WI38 (cell line): ENCODE measurements around the gene KRT33A.

ENCODE experiments used
- H3K4me3 ChIP-seq: 2 replicates; pipeline ENCODE4 v1.5.1; 2011; ENCODE audit warnings: low read depth, mild to moderate bottlenecking, control low read depth, low read length
- TF ChIP-seq, protein P1 (sequence below): IDR thresholded peaks from 2 replicates; pipeline ENCODE4 v1.5.1; 2012; ENCODE audit warnings: low read depth, mild to moderate bottlenecking, control low read depth, low read length

Gene KRT33A

GRCh38 chr17:41333836-41334235 lies 16.8 kb downstream of the KRT33A start:
- H3K4me3 ChIP-seq: no peak overlapping the region
- TF ChIP-seq, protein P1, sequence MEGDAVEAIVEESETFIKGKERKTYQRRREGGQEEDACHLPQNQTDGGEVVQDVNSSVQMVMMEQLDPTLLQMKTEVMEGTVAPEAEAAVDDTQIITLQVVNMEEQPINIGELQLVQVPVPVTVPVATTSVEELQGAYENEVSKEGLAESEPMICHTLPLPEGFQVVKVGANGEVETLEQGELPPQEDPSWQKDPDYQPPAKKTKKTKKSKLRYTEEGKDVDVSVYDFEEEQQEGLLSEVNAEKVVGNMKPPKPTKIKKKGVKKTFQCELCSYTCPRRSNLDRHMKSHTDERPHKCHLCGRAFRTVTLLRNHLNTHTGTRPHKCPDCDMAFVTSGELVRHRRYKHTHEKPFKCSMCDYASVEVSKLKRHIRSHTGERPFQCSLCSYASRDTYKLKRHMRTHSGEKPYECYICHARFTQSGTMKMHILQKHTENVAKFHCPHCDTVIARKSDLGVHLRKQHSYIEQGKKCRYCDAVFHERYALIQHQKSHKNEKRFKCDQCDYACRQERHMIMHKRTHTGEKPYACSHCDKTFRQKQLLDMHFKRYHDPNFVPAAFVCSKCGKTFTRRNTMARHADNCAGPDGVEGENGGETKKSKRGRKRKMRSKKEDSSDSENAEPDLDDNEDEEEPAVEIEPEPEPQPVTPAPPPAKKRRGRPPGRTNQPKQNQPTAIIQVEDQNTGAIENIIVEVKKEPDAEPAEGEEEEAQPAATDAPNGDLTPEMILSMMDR: no peak

DNA sequence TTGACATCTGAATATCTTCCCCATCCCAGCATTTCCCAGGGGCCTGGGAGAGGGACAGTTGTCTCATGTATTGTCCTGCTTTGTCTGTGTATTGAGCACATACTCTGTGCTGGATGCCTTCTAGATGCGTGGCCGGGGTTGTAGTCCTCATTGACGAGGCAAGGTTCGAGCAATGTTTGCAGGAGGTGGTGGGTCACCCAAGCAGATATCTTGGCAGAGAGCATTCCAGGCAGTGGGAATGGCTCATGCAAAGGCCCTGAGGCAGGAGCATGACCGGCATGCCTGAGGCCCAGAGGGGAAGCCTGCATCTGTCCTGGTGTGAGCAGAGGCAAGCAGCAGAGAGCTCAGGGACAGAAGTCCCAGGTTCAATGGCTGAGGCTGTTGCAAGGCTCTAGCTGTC lies 17.5 kb downstream of the KRT33A start:
- TF ChIP-seq, protein P1: no peak
- no peak overlapping the region for H3K4me3 ChIP-seq

DNA sequence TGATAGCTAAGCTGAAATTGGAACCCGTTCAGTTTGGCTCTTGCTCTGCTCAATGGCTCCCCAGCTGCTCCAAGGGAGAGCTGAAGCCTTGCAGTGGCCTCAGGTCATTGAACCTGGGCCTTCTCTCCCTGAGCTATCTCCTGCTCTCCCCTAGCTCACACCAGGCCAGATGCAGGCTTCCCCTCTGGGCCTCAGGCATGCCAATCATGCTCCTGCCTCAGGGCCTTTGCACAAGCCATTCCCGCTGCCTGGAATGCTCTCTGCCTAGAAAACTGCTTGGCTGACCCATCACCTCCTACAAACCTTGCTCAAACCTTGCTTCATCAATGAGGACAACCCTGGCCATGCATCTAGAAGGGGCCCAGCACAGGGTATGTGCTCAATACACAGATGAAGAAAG lies 18.4 kb downstream of the KRT33A start:
- no peak overlapping the region for H3K4me3 ChIP-seq
- TF ChIP-seq, protein P1: no peak

DNA sequence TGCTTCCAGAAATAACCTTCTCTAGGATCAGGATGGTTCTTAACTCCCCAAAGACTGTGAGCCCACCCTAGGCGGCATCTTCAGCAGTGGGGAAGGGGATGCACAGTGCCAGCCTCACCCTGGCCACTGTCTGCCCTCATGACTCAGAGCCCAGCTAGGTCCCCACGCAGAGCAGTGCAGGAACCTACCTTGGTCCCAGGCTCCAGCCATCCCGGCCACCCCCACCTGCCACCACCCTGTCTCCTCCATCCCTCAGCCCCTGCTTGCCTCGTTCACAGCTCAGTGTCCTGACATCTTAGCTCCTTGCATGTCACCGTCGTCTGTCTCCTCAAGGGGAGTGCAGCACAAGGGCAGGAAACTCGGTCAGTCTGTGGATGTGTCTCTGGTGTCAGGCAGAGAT lies 19.0 kb downstream of the KRT33A start:
- TF ChIP-seq, protein P1: no peak
- H3K4me3 ChIP-seq: no peak overlapping the region

DNA sequence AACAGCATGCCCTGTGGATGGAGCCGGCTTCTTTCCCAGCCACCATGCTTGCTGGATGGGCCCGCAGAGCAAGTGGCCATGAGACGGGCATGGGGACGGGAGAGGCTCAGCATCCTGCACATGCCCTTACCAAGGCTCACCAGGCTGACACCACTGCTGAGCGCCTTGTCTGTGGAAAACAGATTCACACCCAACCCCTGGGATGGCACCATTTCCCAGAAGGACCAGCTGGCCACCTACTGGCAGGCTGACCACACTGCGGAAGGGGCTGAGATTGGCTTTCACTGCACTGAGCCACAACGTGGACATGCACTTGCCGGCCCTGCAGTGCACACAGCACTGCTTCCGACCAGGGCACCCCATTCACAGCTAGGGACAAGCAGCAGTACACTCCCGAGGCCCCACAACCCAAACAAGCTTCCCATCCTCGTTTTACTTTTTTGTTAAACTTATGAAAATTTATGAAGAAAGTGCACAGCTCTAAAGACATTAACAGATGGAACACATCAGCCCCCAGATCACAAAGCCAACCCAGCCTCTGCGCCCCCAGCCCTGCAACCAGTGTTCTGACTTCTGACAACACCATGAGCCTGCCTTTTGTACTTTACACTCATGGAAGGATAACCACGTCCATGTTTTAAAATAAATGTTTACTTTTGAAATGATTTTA lies 21.2 kb downstream of the KRT33A start:
- TF ChIP-seq, protein P1: peak; percentile 91
- H3K4me3 ChIP-seq: no peak overlapping the region

DNA sequence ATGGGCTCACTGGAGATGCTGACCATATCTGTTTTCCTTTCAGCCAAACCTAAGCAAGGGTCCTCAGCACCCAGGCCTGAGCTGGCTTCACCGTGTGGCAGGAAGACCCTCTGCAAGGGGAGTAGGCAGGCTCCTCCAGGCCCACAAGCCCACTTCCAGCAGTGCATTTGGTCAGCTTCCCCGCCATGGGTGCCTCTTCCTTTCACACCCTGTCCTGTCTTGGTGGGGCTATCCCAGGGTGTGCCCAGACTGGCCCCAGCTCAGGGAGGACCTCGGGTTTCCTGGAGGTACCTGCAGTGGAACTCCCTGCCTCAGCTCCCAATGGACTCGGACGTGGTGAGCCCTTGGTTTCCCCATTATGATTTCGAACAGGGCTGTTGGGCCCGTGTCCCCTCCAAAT lies 22.4 kb downstream of the KRT33A start:
- TF ChIP-seq, protein P1: no peak
- H3K4me3 ChIP-seq: no peak overlapping the region

GRCh38 chr17:41327411-41328120 lies 23.1 kb downstream of the KRT33A start:
- TF ChIP-seq, protein P1: no peak
- no peak overlapping the region for H3K4me3 ChIP-seq
